AG10803 (cell line): ENCODE data around the gene A3GALT2.

Source experiments
- DNase-seq: peaks from one replicate; pipeline ENCODE4 v3.0.0; 2010; ENCODE audit warnings: low read depth
- H3K4me3 ChIP-seq: 2 replicates; pipeline ENCODE4 v1.5.1; 2011; ENCODE audit warnings: mild to moderate bottlenecking, low read length, control low read depth
- TF ChIP-seq, protein P1 (sequence below): conservative IDR thresholded peaks from 2 replicates; pipeline ENCODE4 v1.5.1; 2011; ENCODE audit warnings: mild to moderate bottlenecking, low read length, control low read depth, inconsistent platforms

The A3GALT2 gene

DNA sequence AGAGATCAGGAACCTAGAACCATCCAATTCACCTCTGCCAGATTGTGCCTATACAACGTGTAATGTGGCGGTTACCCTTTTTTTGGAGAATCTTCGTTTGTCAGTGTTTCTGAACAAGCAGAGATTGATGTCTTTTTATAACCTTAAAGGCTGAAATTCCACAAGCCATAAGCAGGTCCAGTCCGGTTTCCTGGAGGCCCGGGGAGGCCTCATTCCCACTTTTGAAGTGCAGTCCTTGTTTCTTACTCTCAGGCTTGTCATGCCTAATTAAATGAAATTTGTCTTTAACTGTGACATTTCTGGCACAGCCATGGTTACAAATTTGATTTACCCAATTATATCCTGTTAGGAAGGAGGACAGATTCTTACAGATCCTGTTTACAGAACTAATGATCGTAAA, 36.8 kb downstream of the A3GALT2 start:
- no peak overlapping the region for H3K4me3 ChIP-seq
- no peak for DNase-seq
- TF ChIP-seq, protein P1, sequence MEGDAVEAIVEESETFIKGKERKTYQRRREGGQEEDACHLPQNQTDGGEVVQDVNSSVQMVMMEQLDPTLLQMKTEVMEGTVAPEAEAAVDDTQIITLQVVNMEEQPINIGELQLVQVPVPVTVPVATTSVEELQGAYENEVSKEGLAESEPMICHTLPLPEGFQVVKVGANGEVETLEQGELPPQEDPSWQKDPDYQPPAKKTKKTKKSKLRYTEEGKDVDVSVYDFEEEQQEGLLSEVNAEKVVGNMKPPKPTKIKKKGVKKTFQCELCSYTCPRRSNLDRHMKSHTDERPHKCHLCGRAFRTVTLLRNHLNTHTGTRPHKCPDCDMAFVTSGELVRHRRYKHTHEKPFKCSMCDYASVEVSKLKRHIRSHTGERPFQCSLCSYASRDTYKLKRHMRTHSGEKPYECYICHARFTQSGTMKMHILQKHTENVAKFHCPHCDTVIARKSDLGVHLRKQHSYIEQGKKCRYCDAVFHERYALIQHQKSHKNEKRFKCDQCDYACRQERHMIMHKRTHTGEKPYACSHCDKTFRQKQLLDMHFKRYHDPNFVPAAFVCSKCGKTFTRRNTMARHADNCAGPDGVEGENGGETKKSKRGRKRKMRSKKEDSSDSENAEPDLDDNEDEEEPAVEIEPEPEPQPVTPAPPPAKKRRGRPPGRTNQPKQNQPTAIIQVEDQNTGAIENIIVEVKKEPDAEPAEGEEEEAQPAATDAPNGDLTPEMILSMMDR, result no peak

DNA sequence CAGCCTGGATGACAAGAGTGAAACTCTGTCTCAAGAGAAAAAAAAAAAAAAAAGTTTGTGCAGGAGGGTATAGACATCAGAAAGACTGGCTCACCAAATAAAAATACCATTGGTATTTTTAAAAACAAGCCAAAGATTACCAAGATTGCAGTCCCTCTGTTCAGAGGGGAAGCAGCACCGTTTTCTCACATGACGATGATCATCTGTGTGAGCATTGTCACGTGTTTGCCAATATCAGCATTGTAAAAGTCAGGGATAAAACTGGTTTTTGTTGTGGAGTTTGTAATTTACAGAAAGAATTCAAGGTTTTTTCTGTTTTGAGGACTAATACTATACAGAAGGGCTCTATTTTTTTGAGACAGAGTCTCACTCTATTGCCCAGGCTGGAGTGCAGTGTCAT, 38.1 kb downstream of the A3GALT2 start:
- TF ChIP-seq, protein P1, result no peak
- no peak overlapping the region for H3K4me3 ChIP-seq
- DNase-seq, result no peak

DNA sequence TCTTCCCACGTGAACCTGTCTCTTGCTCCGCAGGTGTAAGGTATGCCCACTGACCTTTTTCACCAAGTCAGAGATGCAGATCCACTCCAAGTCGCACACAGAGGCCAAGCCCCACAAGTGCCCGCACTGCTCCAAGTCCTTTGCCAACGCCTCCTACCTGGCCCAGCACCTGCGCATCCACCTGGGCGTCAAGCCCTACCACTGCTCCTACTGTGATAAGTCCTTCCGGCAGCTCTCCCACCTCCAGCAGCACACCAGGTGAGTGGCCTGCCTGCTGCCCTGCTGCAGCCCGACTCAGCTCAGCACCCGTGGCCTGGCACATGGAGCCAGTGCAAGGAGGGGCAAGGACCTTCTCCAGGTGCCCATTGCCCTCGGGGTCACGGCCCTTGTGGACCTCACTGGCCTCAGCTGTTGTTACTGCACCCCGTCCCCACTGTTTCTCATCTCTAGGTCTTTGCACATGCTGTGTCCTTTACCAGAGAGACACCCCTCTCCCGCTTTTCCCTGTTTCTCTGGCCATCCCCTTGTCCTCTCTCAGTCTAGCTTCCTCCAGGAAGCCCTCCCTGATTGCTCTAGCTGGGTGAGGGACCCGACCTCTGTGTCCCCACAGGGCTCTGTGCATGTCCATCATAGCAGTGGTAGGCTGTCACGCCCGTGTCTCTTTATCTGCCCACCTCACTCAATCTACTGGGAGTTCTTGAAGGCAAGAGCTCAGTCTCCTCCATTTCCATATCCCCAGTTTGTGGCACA, 39.2 kb downstream of the A3GALT2 start:
- no peak overlapping the region for H3K4me3 ChIP-seq
- TF ChIP-seq, protein P1, result no peak
- DNase-seq, result no peak

DNA sequence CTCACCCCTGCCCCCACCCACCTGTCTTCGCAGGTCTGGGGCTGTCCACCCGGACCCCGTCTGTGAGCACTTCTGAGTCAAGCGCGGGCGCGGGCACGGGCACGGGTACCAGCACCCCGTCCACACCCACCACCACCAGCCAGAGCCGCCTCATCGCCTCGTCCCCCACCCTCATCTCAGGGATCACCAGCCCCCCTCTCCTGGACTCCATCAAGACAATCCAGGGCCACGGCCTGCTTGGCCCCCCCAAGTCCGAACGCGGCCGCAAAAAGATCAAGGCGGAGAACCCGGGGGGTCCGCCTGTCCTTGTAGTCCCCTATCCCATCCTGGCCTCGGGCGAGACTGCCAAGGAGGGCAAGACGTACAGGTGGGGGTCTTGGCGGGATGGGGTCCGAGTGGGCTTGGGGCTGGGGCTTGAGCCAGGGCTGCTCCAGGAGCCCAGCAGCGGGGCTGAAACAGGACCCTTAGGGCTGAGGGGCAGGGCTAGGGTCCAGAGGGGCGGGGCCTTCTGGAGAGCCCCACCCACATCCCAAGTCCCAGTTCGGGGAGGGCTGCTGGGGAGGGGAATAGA, 40.7 kb downstream of the A3GALT2 start:
- TF ChIP-seq, protein P1, result no peak
- no peak overlapping the region for H3K4me3 ChIP-seq
- no peak for DNase-seq

DNA sequence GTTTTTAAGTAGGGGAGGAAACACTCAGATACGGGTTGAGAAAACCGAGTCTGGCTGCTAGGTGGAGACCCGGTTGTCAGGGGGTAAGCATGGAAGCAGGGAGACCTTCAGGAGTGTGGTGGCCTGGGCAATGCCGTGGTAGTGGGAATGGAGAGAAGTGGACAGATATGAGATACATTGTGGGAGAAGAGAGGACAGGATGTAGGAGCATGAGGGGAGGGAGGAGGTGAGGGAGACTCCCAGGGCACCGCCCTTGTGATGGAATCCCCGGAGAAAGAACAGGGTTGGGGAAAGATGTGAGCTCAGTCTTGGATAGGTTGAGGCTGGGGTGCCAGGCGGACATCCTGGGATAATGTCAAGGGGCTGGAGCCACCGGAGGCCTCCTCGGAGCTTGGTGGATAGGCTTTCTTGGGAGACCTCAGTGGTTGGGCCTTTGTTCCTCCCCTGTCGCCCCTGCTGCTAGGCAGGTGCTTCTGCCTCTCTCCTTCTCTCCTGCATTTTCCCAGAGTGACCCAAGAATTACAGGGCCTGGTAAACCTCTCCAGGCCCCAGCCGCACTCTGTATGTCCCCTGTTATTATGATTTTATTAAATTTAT, 43.3 kb downstream of the A3GALT2 start:
- TF ChIP-seq, protein P1, result no peak
- no peak for DNase-seq
- no peak overlapping the region for H3K4me3 ChIP-seq

DNA sequence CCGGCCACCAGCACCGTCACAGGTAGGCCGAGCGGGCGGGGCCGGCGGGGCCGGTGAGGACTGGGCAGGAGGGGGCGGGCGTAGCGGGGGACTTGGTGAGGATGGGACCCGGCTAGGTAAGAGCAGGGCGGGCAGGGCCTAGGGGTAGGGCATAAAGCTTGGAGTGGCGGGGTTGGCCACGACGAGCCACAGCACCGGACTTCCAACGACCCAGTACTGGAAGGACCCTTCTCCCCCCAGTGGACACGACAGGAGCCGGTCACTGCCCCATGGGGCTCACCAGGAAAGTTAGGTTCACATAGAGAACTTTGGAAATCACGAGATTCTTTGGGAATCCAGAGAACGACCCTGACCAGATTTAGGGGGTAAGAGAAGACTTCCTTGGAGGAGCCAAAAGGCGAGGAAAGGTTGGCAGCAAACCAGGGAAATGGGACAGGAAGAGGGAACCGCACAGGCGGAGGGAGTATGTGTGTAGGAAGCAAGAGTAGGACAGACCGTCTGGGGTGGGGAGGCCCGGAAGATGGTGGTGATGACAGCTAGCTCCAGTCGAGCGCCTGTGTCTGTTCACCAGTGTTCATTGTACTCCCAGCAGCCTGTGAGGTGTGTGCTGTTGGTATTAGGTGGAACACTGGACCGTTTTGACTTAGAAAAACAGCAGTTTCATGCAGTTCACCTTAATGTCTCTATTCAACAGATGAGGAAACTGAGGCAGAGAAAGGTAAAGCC, 44.2 kb downstream of the A3GALT2 start:
- TF ChIP-seq, protein P1, result no peak
- H3K4me3 ChIP-seq, result no peak overlapping the region
- no peak for DNase-seq
